Nephron progenitor cell (in vitro differentiated cells): ENCODE measurements around the gene HRG.

Experiments used
- DNase-seq: peaks from one replicate; pipeline ENCODE4 v3.0.0; 2021
- H3K27ac Mint-ChIP-seq: 2 replicates; pipeline ENCODE4 v1.8.0; 2021; ENCODE audit warnings: mild to moderate bottlenecking, moderate library complexity, mixed read lengths
- H3K27me3 Mint-ChIP-seq: 2 replicates; pipeline ENCODE4 v1.8.0; 2021; ENCODE audit warnings: mild to moderate bottlenecking, low read depth, mixed read lengths; ENCODE audit not compliant: poor library complexity
- H3K36me3 Mint-ChIP-seq: 2 replicates; pipeline ENCODE4 v1.8.0; 2021; ENCODE audit warnings: low read depth, mixed read lengths
- H3K4me1 Mint-ChIP-seq: 2 replicates; pipeline ENCODE4 v1.8.0; 2021; ENCODE audit warnings: mixed read lengths
- H3K4me3 Mint-ChIP-seq: 2 replicates; pipeline ENCODE4 v1.8.0; 2021; ENCODE audit warnings: mild to moderate bottlenecking, moderate library complexity, mixed read lengths
- H3K9me3 Mint-ChIP-seq: 2 replicates; pipeline ENCODE4 v1.8.0; 2021; ENCODE audit warnings: mild to moderate bottlenecking, moderate library complexity, mixed read lengths
- TF ChIP-seq, protein P1 (sequence below): fragments of 200-600 bp; sonication (generic); IDR thresholded peaks from 2 replicates; pipeline ENCODE4 v1.5.0; 2021; ENCODE audit warnings: antibody characterized with exemption

HRG gene

DNA sequence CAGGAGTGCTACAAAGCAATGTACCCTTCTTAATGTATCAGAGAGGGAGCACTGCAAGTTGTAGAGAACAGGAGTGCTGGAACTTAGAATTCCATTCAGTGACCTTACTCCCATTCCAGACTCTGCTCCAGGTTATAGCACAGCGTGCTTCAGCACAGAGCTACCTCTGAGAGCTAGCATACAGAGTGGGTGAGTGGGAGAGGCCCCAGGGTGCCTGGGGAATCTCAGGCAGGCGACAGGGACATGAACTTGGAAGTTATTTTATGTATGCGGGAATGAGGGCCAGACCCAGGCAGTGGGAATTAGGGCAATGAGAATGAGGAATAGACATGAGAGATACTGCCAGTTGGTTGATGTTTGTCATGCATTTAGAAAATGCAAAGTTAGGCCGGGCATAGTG, 47.7 kb downstream of the HRG start:
- H3K4me3 Mint-ChIP-seq = no peak overlapping the region
- H3K36me3 Mint-ChIP-seq = no peaks in the 10 kb centered on the region
- H3K27me3 Mint-ChIP-seq = peaks cover 7% of the 10 kb centered on the region
- no peak for DNase-seq
- H3K9me3 Mint-ChIP-seq = no peaks in the 10 kb centered on the region
- H3K27ac Mint-ChIP-seq = no peak overlapping the region
- H3K4me1 Mint-ChIP-seq = no peaks in the 10 kb centered on the region
- TF ChIP-seq, protein P1, sequence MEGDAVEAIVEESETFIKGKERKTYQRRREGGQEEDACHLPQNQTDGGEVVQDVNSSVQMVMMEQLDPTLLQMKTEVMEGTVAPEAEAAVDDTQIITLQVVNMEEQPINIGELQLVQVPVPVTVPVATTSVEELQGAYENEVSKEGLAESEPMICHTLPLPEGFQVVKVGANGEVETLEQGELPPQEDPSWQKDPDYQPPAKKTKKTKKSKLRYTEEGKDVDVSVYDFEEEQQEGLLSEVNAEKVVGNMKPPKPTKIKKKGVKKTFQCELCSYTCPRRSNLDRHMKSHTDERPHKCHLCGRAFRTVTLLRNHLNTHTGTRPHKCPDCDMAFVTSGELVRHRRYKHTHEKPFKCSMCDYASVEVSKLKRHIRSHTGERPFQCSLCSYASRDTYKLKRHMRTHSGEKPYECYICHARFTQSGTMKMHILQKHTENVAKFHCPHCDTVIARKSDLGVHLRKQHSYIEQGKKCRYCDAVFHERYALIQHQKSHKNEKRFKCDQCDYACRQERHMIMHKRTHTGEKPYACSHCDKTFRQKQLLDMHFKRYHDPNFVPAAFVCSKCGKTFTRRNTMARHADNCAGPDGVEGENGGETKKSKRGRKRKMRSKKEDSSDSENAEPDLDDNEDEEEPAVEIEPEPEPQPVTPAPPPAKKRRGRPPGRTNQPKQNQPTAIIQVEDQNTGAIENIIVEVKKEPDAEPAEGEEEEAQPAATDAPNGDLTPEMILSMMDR = no peak

DNA sequence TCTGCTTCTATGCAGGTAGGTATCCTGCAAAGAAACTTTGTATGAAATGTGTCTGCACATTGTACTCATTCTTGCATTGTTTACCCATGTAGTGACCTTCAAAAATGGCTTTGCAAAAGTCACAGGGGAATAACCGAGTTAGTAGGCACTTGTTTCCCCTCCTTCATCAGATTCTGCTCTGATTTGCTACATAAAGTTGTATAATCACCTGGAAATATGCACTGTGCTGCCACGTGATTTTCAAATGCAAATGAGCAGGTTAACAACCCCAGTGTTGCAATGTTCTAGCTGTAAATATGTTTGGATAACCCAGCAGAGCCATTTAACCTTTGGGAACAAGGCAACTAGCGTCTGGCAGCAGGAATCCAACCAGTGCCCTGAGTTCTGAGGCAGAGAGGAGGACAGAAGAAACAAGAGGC, 51.2 kb downstream of the HRG start, which contains the start of gene KNG1:
TSS of gene KNG1 (plus strand) at position 321 of the 419 bp plus-strand sequence. CDS start 184 bp downstream, outside the sequence.
- no peak within 1 kb of the TSS for H3K27ac Mint-ChIP-seq
- peaks cover 7% of the 10 kb centered on the region for H3K27me3 Mint-ChIP-seq
- H3K36me3 Mint-ChIP-seq = no peaks in the 10 kb centered on the region
- H3K9me3 Mint-ChIP-seq = no peaks in the 10 kb centered on the region
- H3K4me1 Mint-ChIP-seq = no peaks in the 10 kb centered on the region
- H3K4me3 Mint-ChIP-seq = no peak within 1 kb of the TSS
- TF ChIP-seq, protein P1 = no peak
- DNase-seq = no peak

DNA sequence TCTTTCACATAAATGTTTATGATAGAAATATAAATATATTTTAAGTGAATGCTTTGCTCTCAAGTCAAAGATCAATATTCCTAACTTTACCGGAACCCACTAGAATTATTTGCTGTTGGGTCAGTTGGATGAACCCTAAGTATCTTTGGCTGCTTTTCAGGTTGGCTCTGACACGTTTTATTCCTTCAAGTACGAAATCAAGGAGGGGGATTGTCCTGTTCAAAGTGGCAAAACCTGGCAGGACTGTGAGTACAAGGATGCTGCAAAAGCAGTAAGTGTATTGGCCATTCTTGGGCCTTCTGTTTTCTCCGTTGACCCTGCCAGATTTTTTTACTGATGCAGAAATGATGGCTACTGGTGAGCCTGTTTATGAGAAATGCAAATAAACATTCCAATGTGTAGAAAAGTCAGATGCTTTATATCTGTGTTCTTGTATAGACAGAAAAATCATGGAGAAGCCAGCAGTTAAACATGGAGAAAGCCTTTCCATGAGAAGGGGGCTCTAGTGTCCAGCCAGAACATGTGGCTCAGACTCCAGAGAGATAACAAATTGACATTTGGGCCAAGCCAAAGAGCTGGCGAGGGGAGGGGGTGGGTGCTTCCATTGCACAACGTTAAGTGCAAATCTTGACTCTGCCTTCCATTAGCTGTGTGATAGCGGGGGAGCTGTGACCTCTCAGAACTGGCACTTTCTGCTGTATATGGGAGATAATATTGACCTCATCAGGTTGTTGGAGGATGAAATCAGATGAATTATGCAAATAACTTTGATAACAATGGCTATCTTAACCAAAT, 54.3 kb downstream of the HRG start:
- DNase-seq = no peak
- Mint-ChIP-seq H3K4me1 (peaks cover 3% of the 10 kb centered on the region), H3K27ac (no peak overlapping the region), H3K9me3 (no peaks in the 10 kb centered on the region), H3K36me3 (no peaks in the 10 kb centered on the region), H3K27me3 (peaks cover 7% of the 10 kb centered on the region), H3K4me3 (no peak overlapping the region)
- TF ChIP-seq, protein P1 = no peak

DNA sequence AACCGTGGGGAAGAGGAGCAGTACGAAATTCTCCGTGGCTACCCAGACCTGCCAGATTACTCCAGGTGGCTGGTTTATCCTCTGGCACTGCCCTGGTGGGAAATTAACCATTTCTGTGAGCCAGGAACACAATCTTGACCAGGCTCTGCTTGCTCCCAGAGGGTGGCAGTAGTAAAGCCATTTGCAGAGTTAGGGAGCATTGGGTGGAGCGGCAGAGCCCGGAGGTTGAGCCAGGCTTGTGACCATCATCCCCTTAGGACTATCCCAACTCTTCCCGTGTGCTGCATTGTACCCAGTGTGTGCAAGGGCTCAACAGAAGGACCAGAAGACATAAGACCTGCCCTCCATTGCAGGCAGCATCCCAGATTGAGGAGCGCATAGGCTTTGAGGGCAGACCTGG, 56.6 kb downstream of the HRG start:
- TF ChIP-seq, protein P1 = no peak
- Mint-ChIP-seq H3K27ac (peak overlapping the region; percentile 48), H3K36me3 (no peaks in the 10 kb centered on the region), H3K4me1 (peaks cover 5% of the 10 kb centered on the region), H3K27me3 (peaks cover 7% of the 10 kb centered on the region), H3K4me3 (no peak overlapping the region), H3K9me3 (no peaks in the 10 kb centered on the region)
- DNase-seq = no peak

DNA sequence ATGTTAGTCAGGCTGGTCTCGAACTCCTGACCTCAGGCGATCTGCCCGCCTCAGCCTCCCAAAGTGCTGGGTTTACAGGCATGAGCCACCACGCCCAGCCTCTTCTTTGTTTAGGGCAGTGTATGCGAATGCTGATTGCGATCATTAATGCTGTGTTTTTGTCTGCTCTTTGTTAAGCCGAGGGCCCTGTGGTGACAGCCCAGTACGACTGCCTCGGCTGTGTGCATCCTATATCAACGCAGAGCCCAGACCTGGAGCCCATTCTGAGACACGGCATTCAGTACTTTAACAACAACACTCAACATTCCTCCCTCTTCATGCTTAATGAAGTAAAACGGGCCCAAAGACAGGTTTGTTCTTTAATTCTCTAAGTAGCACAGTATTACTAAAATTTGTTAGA, 59.1 kb downstream of the HRG start:
- Mint-ChIP-seq H3K36me3 (no peaks in the 10 kb centered on the region), H3K4me3 (no peak overlapping the region), H3K27ac (no peak overlapping the region), H3K4me1 (peaks cover 5% of the 10 kb centered on the region), H3K9me3 (no peaks in the 10 kb centered on the region), H3K27me3 (peaks cover 7% of the 10 kb centered on the region)
- no peak for DNase-seq
- TF ChIP-seq, protein P1 = no peak
